PFSK-1 (cell line): ENCODE results near the gene SLC22A12.

ENCODE experiments used
- FOXP2 ChIP-seq: optimal IDR thresholded peaks from 2 replicates; pipeline ENCODE3; 2011; ENCODE audit warnings: borderline replicate concordance, control low read depth, inconsistent platforms; ENCODE audit not compliant: insufficient read depth; ENCODE audit errors: extremely low read length, extremely low read depth
- POLR2AphosphoS5 ChIP-seq: IDR thresholded peaks from 2 replicates; pipeline ENCODE4 v1.6.1; 2012; ENCODE audit warnings: low read depth, mild to moderate bottlenecking, control low read depth, low read length, moderate library complexity
- REST ChIP-seq, 2 experiments: IDR thresholded peaks; 2 replicates each; pipeline versions ENCODE4 v1.6.1 to v1.8.0; 2011 to 2012; ENCODE audit warnings: low read depth in 2 of 2, low read length in 2 of 2, control low read depth in 1 of 2, inconsistent platforms in 1 of 2, mild to moderate bottlenecking in 1 of 2, moderate library complexity in 1 of 2; ENCODE audit not compliant: insufficient read depth in 1 of 2
- TAF1 ChIP-seq: IDR thresholded peaks from 2 replicates; pipeline ENCODE4 v1.6.1; 2012; ENCODE audit warnings: low read length, control low read depth, borderline replicate concordance; ENCODE audit not compliant: insufficient read depth

- no peak for TF ChIP-seq POLR2AphosphoS5
- no peak for TF ChIP-seq FOXP2
- TF ChIP-seq REST (IDR thresholded peaks at IDR 0.05; ENCODE audit: insufficient read depth in 1 of 2, low read depth in 2 of 2, low read length in 2 of 2): no peak
- no peak for TF ChIP-seq TAF1
Observed at GRCh38 chr11:64622681-64623080, 31.7 kb downstream of the SLC22A12 start.
